ENCODE measurements around the gene TMEM132C.

- TF ChIP-seq CTCF (IDR thresholded peaks at IDR 0.05) (no peak), ZFX (IDR thresholded peaks at IDR 0.05; ENCODE audit: borderline replicate concordance) (no peak)
These were observed 177.6 kb downstream of the TMEM132C start for GRCh38 chr12:128444598-128444997.
